Memory B cell (primary cell): ENCODE data around the gene RSRC1.
"Not testable (repeated sequence)": the region's sequence is repeated elsewhere in the genome, so short reads cannot be mapped to it uniquely, and the experiment has no call there.

ENCODE experiments used
- ATAC-seq: fragments of 150-1000 bp; cut with Tn5 transposase; 2 replicates; pipeline ENCODE4 v1.10.0; 2021; ENCODE audit warnings: low read depth, mild to moderate bottlenecking, moderate library complexity
- DNase-seq, 2 donors: peaks; one replicate each; pipeline ENCODE4 v3.0.0; 2022; ENCODE audit warnings: low spot score in 2 of 2
- H3K27ac Mint-ChIP-seq: one replicate; pipeline ENCODE4 v1.8.0; 2022; ENCODE audit warnings: mild to moderate bottlenecking, moderate library complexity, mixed read lengths
- H3K27me3 Mint-ChIP-seq: one replicate; pipeline ENCODE4 v1.8.0; 2022; ENCODE audit warnings: mixed read lengths
- H3K36me3 Mint-ChIP-seq: one replicate; pipeline ENCODE4 v1.8.0; 2022; ENCODE audit warnings: mild to moderate bottlenecking, mixed read lengths
- H3K4me1 Mint-ChIP-seq: one replicate; pipeline ENCODE4 v1.8.0; 2022; ENCODE audit warnings: mixed read lengths
- H3K4me3 Mint-ChIP-seq: one replicate; pipeline ENCODE4 v1.8.0; 2022; ENCODE audit warnings: mild to moderate bottlenecking, moderate library complexity, mixed read lengths
- H3K9me3 Mint-ChIP-seq: one replicate; pipeline ENCODE4 v1.8.0; 2022; ENCODE audit warnings: mixed read lengths

The RSRC1 gene

GRCh38 chr3:158105710-158106253 lies 4.1 kb upstream of the RSRC1 start:
- no peak for ATAC-seq
- peaks cover 32% of the 10 kb centered on the region for H3K27me3 Mint-ChIP-seq

DNA sequence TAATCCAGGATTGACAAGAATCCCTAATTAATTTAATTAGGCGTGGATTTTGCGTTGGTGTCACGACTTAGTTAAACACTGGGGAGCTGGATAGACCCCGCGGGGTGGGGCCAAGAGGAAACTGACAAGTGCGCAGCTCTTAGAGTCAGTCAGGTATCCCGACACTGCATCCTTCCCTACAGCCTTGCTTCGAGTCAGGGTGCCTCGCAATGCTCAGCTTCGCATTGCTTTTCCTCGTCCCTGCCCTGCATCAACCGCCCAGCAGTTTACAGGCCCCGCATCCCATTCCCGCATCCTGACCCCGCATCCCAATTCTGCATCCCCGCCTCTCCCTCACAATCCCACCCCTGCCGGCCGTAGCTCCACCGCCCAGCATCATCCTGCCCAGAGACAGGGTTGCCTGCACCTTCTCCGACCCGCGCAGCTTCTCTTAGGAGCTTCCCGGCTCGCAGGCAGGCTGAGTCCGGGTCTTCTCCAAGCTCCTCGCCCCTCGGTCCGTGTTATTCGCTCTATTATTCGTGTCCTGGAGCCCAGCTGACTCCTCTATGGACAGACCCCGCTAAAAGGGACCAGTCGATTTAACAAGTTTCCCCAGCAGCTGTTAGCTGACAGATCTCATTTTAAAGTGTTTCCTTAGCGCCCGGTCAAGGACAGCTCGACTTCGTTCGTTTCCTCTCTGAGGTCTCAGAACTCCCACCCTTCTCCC lies 3.0 kb upstream of the RSRC1 start:
- H3K36me3 Mint-ChIP-seq: peaks cover 13% of the 10 kb centered on the region
- H3K9me3 Mint-ChIP-seq: peaks cover 18% of the 10 kb centered on the region
- peaks cover 29% of the 10 kb centered on the region for H3K27me3 Mint-ChIP-seq

More at GRCh38 chr3:158105710-158106253, 4.1 kb upstream of the RSRC1 start:
- Mint-ChIP-seq H3K9me3 (peaks cover 18% of the 10 kb centered on the region), H3K4me3 (peak overlapping the region; percentile 82), H3K4me1 (peaks cover 23% of the 10 kb centered on the region), H3K36me3 (peaks cover 13% of the 10 kb centered on the region), H3K27ac (peak overlapping the region; percentile 86)
- DNase-seq: peak in 1 of 2 donors; percentile 25

DNA sequence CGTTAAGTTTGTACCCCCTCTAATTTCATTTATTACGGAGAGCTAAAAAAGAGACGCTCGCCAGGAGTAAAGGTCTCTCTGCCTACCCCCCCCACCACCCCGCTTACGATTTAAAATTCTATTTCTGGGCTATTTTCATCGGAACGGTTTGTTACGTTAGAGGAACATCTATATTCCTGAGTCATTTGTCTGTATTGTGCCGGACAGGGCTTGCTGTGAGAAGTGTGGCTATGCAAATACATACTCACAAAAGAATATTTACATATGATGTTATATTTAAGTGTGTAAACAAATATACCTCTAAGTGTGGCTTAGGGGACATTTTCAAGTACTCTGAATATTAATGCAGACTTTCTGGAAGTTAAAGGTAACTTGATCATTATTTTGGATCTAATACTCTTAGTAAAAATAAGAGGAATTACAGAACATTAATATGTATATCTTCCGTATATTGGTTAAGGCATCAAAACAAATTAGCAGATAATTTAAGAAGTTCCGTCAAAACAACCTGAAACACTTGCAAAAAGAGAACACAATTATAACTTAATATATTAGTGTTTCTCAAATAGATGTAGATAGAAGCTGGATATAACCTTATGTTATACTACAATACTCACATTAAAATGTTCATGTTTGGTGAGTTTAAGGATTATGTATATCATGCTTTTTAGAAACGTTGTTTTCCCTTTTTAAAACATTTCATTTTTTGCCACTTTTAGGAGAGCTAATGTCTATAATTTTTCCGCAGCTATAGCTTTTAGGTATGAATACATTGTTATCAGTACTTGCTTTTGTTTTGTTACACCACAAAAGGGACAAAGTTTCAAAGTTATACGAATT lies 2.1 kb upstream of the RSRC1 start:
- peaks cover 16% of the 10 kb centered on the region for H3K9me3 Mint-ChIP-seq
- ATAC-seq (no peak), DNase-seq (no peak)
- H3K27ac Mint-ChIP-seq: peak overlapping the region; percentile 86
- no peak overlapping the region for H3K4me3 Mint-ChIP-seq
- H3K4me1 Mint-ChIP-seq: peaks cover 32% of the 10 kb centered on the region
- peaks cover 24% of the 10 kb centered on the region for H3K27me3 Mint-ChIP-seq
- peaks cover 13% of the 10 kb centered on the region for H3K36me3 Mint-ChIP-seq

More for the DNA sequence above, 3.0 kb upstream of the RSRC1 start:
- DNase-seq (no peak), ATAC-seq (no peak)
- Mint-ChIP-seq H3K4me1 (peaks cover 25% of the 10 kb centered on the region), H3K27ac (peak overlapping the region; percentile 86), H3K4me3 (peak overlapping the region; percentile 34)

DNA sequence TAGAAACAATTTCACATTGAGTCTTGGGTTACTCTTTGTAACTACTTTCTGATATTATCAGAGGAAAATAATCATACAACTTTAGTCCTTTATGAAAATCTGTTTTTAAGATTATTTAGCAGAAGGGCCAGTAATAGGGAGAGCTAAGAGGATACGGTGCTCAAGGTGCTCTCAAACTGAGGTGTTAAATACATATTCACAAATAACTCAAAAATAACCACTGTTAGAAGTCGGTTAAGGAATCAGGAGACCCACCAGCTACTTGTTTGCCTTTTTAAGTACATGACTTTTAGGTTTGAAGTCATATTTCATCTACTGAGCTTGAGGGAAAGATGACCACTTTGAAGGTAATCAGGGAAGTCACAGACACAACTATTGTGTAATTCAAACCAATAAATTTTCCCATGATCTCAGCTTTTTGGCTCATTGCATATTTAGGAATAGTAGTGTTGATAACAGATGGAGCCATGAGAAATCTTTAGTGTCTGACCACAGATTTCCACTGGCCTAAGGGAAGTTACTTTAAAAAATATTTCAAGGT lies 1.4 kb upstream of the RSRC1 start:
- Mint-ChIP-seq H3K27ac (no peak overlapping the region), H3K4me1 (peaks cover 33% of the 10 kb centered on the region), H3K36me3 (peaks cover 16% of the 10 kb centered on the region), H3K4me3 (no peak overlapping the region), H3K9me3 (peaks cover 13% of the 10 kb centered on the region), H3K27me3 (peaks cover 20% of the 10 kb centered on the region)
- no peak for DNase-seq
- no peak for ATAC-seq

DNA sequence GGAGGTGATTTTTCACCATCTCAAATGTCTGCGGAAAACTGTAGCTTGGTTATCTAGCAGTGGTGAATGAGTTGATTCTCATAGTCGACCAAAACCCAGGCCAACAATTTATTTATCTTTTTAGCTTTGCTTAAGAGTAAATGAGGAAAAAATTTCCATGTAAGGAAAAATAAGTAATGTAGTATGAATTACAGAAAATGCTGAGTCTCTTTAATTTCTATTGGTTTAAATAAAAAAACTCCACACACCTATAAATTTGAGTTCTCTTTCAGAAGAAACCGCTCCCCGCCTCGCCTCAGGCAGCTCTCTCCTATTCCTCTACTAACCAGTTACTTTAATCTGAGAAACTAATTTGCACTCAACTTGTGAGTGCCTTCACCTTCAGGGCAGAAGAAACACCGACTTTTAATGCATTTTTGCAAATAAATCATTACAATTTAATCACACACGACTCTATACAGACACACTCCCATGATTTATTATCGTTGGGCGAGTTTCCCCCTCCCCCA lies 540 bp upstream of the RSRC1 start:
- Mint-ChIP-seq H3K4me1 (peaks cover 33% of the 10 kb centered on the region), H3K9me3 (peaks cover 15% of the 10 kb centered on the region), H3K36me3 (peaks cover 22% of the 10 kb centered on the region), H3K27ac (peak overlapping the region; percentile 94), H3K27me3 (peaks cover 17% of the 10 kb centered on the region), H3K4me3 (peak overlapping the region; percentile 99)
- no peak for DNase-seq
- ATAC-seq: no peak

- H3K4me1 Mint-ChIP-seq: peaks cover 33% of the 10 kb centered on the region
- ATAC-seq: no peak
Observed at GRCh38 chr3:158110658-158111018, 749 bp downstream of the RSRC1 start.

DNA sequence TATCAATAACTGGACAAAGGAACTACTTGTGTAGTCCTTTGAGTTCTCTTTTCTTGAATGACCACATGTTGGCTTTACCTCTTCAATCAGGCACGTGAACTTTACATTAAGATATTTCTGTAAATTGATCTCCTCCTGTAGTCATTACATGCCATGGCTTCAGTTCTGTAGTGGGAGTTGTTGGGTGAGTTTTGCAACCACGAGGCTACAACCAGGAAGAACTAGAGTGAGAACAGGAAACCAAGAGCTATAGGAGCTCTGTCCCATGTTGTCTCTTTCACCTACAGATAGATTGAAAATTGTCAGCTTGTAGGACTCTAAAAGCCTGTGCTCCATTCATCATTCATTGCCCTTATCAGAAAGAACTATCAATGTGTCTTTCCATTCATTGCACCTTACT lies 2.0 kb downstream of the RSRC1 start:
- H3K27me3 Mint-ChIP-seq: peaks cover 7% of the 10 kb centered on the region
- peaks cover 9% of the 10 kb centered on the region for H3K9me3 Mint-ChIP-seq
- ATAC-seq: no peak
- H3K4me1 Mint-ChIP-seq: peaks cover 25% of the 10 kb centered on the region
- H3K27ac Mint-ChIP-seq: no peak overlapping the region
- H3K4me3 Mint-ChIP-seq: no peak overlapping the region
- no peak for DNase-seq
- H3K36me3 Mint-ChIP-seq: peaks cover 18% of the 10 kb centered on the region

More at GRCh38 chr3:158110658-158111018, 749 bp downstream of the RSRC1 start:
- H3K27ac Mint-ChIP-seq: peak overlapping the region; percentile 94
- H3K27me3 Mint-ChIP-seq: peaks cover 14% of the 10 kb centered on the region
- peaks cover 23% of the 10 kb centered on the region for H3K36me3 Mint-ChIP-seq
- H3K9me3 Mint-ChIP-seq: peaks cover 15% of the 10 kb centered on the region
- DNase-seq: no peak
- peak overlapping the region; percentile 99 for H3K4me3 Mint-ChIP-seq

GRCh38 chr3:158113595-158113994 lies 3.7 kb downstream of the RSRC1 start:
- not testable (repeated sequence) for DNase-seq, ATAC-seq, H3K27me3 Mint-ChIP-seq, H3K27ac Mint-ChIP-seq, H3K4me3 Mint-ChIP-seq, H3K9me3 Mint-ChIP-seq
- peaks cover 26% of the 10 kb centered on the region for H3K4me1 Mint-ChIP-seq
- peaks cover 21% of the 10 kb centered on the region for H3K36me3 Mint-ChIP-seq

- Mint-ChIP-seq H3K36me3 (peaks cover 31% of the 10 kb centered on the region), H3K27me3 (no peaks in the 10 kb centered on the region), H3K9me3 (peaks cover 2% of the 10 kb centered on the region), H3K27ac (no peak overlapping the region), H3K4me1 (peaks cover 13% of the 10 kb centered on the region), H3K4me3 (no peak overlapping the region)
- ATAC-seq (no peak), DNase-seq (no peak)
Observed at GRCh38 chr3:158120330-158120729, 10.4 kb downstream of the RSRC1 start.

GRCh38 chr3:158121295-158121694 lies 11.4 kb downstream of the RSRC1 start:
- Mint-ChIP-seq H3K4me3 (no peak overlapping the region), H3K36me3 (peaks cover 40% of the 10 kb centered on the region), H3K4me1 (peaks cover 13% of the 10 kb centered on the region), H3K27ac (no peak overlapping the region), H3K27me3 (no peaks in the 10 kb centered on the region), H3K9me3 (peaks cover 9% of the 10 kb centered on the region)
- ATAC-seq (no peak), DNase-seq (no peak)

GRCh38 chr3:158122721-158123120 lies 12.8 kb downstream of the RSRC1 start:
- H3K36me3 Mint-ChIP-seq: peaks cover 54% of the 10 kb centered on the region
- peaks cover 13% of the 10 kb centered on the region for H3K4me1 Mint-ChIP-seq
- not testable (repeated sequence) for H3K4me3 Mint-ChIP-seq, ATAC-seq, H3K27ac Mint-ChIP-seq, DNase-seq, H3K27me3 Mint-ChIP-seq
- peaks cover 15% of the 10 kb centered on the region for H3K9me3 Mint-ChIP-seq

DNA sequence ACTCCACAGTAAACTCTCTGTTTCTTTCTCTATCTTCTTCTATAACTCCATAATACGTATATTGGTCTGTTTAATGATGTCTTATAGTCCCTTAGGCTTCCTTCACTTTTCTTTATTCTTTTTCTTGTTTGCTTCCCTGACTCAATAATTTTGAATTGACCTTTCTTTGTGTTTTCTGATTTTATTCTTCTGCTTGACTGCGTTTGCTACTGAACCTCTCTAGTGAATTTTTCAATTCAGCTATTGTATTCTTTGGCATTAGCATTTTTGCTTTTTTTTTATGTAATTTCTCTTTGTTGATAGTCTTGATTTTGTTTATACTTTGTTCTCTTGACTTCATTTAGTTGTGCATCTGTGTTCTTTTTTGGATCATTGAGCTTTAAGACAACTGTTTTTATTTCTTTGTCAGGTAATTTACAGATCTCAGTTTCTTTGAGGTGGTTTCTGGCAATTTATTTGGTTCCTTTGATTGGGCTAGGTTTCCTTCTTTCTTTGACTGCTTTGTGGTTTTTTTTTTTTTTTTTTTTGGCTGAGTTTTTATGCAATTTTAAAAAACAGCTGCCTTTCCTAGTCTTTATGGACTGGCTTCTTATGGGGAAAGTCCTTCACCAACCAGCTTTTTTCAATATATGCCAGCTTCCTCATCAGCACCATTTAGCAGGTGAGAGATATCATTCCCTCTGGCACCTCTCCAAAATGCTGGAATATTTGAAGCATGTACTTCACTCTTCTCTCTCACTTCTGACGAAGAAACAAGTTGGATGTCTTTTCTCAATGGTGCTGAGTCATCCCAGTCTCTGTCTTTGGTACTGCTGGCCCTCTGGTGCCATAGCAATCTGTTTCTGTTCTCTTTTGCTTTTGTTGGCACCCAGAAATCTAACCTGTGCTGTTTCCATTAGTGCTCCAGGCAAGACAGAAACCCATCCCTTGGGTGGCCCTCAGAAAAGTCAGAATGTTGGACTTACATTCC lies 17.6 kb downstream of the RSRC1 start:
- no peak for ATAC-seq
- Mint-ChIP-seq H3K9me3 (peaks cover 15% of the 10 kb centered on the region), H3K27me3 (no peaks in the 10 kb centered on the region), H3K4me3 (no peak overlapping the region), H3K27ac (no peak overlapping the region), H3K36me3 (peaks cover 70% of the 10 kb centered on the region), H3K4me1 (peaks cover 2% of the 10 kb centered on the region)
- no peak for DNase-seq

GRCh38 chr3:158128755-158129154 lies 18.9 kb downstream of the RSRC1 start:
- Mint-ChIP-seq H3K27ac (no peak overlapping the region), H3K4me3 (no peak overlapping the region)

More at GRCh38 chr3:158128755-158129154, 18.9 kb downstream of the RSRC1 start:
- Mint-ChIP-seq H3K9me3 (peaks cover 15% of the 10 kb centered on the region), H3K36me3 (peaks cover 63% of the 10 kb centered on the region), H3K4me1 (peaks cover 2% of the 10 kb centered on the region), H3K27me3 (no peaks in the 10 kb centered on the region)
- ATAC-seq (no peak), DNase-seq (no peak)
